Embryonic facial prominence (tissue), 1 donor: Measurements from ENCODE around the gene ACSL5.
"Not testable (repeated sequence)": the region's sequence is repeated elsewhere in the genome, so short reads cannot be mapped to it uniquely, and the experiment has no call there.

Source experiments
- DNase-seq: peaks from one replicate; pipeline ENCODE4 v3.0.0-alpha.2; 2016; ENCODE audit errors: extremely low spot score

ACSL5 gene

GRCh38 chr10:112349521-112350085 is 24.3 kb upstream of the ACSL5 start:
- DNase-seq: no peak

- DNase-seq: no peak
These were observed 22.8 kb upstream of the ACSL5 start for GRCh38 chr10:112351146-112351545.

- no peak for DNase-seq
These were observed 21.9 kb upstream of the ACSL5 start for GRCh38 chr10:112352044-112352443.

GRCh38 chr10:112353046-112353445 is 20.9 kb upstream of the ACSL5 start:
- no peak for DNase-seq

- DNase-seq: no peak
These were observed 17.2 kb upstream of the ACSL5 start for GRCh38 chr10:112356686-112357085.

GRCh38 chr10:112359606-112360307 is 14.2 kb upstream of the ACSL5 start:
- no peak for DNase-seq

GRCh38 chr10:112360308-112361270 is 13.3 kb upstream of the ACSL5 start:
- no peak for DNase-seq

- DNase-seq: no peak
These were observed 11.8 kb upstream of the ACSL5 start for GRCh38 chr10:112361951-112362751.

GRCh38 chr10:112362833-112363232 is 11.1 kb upstream of the ACSL5 start:
- DNase-seq: no peak

- DNase-seq: no peak
These were observed 9.9 kb upstream of the ACSL5 start for GRCh38 chr10:112363696-112364688.

- DNase-seq: no peak
These were observed 8.9 kb upstream of the ACSL5 start for GRCh38 chr10:112365014-112365432.

GRCh38 chr10:112365451-112365850 is 8.5 kb upstream of the ACSL5 start:
- no peak for DNase-seq

GRCh38 chr10:112366992-112367391 is 6.9 kb upstream of the ACSL5 start:
- no peak for DNase-seq

- no peak for DNase-seq
These were observed 6.4 kb upstream of the ACSL5 start for GRCh38 chr10:112367516-112367915.

- no peak for DNase-seq
These were observed 4.2 kb upstream of the ACSL5 start for GRCh38 chr10:112369495-112370423.

- DNase-seq: no peak
These were observed 3.5 kb upstream of the ACSL5 start for GRCh38 chr10:112370424-112370819.

GRCh38 chr10:112371326-112371725 is 2.6 kb upstream of the ACSL5 start:
- DNase-seq: not testable (repeated sequence)

GRCh38 chr10:112372182-112372810 is 1.6 kb upstream of the ACSL5 start:
- DNase-seq: not testable (repeated sequence)
